Pancreas (tissue), 10 donors: ENCODE measurements around the gene OR52B6. TPM values are rescaled to one million over a fixed set of nuclear protein-coding genes. Genes with fewer than 3 reads are reported as not detected.

Experiments
- ATAC-seq, 4 donors: fragments of 200-7000 bp; cut with Tn5 transposase; one replicate each; pipeline versions ENCODE4 v1.8.0 to v1.9.1; 2020; ENCODE audit warnings: mild to moderate bottlenecking in 4 of 4, moderate library complexity in 4 of 4
- DNase-seq, 6 donors: peaks; one replicate each; pipeline ENCODE4 v3.0.0-alpha.2; 2020
- FAIRE-seq: peaks from 2 replicates; lab custom pipeline; 2012; peaks lifted over from hg19 to GRCh38; lab: Jason Lieb, UNC
- H3K27ac ChIP-seq, 4 donors: fragments of 200-600 bp; sonication (generic); 1 replicate in 3 of 4; 2 replicates in 1 of 4; pipeline versions ENCODE4 v1.5.0 to v1.8.0; 2020
- H3K27me3 ChIP-seq, 4 donors: fragments of 200-600 bp; one replicate each; pipeline ENCODE4 v1.8.0; 2021
- H3K36me3 ChIP-seq, 3 donors: fragments of 200-600 bp; sonication (generic) in 1 of 3; one replicate each; pipeline versions ENCODE4 v1.5.0 to v1.8.0; 2020 to 2021
- H3K4me1 ChIP-seq, 3 donors: fragments of 200-600 bp; one replicate each; pipeline ENCODE4 v1.8.0; 2021
- H3K4me3 ChIP-seq, 4 donors: fragments of 200-600 bp; sonication (generic) in 2 of 4; one replicate each; pipeline versions ENCODE4 v1.5.0 to v1.8.0; 2020 to 2021
- H3K9me3 ChIP-seq, 4 donors: fragments of 200-600 bp; one replicate each; pipeline ENCODE4 v1.8.0; 2021
- whole genome bisulfite sequencing, 2 donors: extraction: QIAGEN DNeasy Blood & Tissue Kit; methylation state at CpG; one replicate each; pipeline ENCODE4 v1.1.7; 2013; 5-methylcytosine and 5-hydroxymethylcytosine counted together
- intact Hi-C, 3 donors: fragments of 100-400 bp; cut with DNase I; formaldehyde crosslinking; loops; one replicate each; pipeline versions ENCODE4 v1.11.1 to v1.14.2; 2022
- polyA plus RNA-seq, 2 donors: library from polyadenylated mRNA; stranded (reverse); fragments of 200-250 nt; gene quantifications; one replicate each; pipeline ENCODE4 v1.2.3, GENCODE V29; 2013
- total RNA-seq, 6 donors: library from RNA; stranded (reverse); fragmentation: NEBNext Ultra II Directional in 4 of 6; extraction: Animal tissue kit (Norgen Biotek cat#: 25700) in 4 of 6; gene quantifications; one replicate each; pipeline versions ENCODE4 v1.2.1 to v1.2.4, GENCODE V29; 2021 to 2023
- TF ChIP-seq, protein P1 (sequence below), 4 donors: fragments of 200-600 bp; sonication (generic) in 3 of 4; IDR thresholded peaks; one replicate each; pipeline versions ENCODE4 v1.5.0 to v1.8.0; 2021; ENCODE audit warnings: antibody characterized with exemption in 4 of 4
- donor health status: healthy with polysubstance abuse.
- donor health status: DM: no; HTN: no; CAD: no; lungs with moderate emphysema.
- donor health status: DM: no; HTN: no; CAD: no.
- donor health status: control.
- donor health status: control.
- donor health status: Bipolar disorder and iron deficiency.
- donor health status: DM: yes; HTN: yes; CAD: no.
- donor health status: DM: no; HTN: no; CAD: no.
- donor health status: DM: no; HTN: no; CAD: no.
- donor health status: DM: yes; HTN: yes; CAD: no.

Gene OR52B6
- total and polyA plus RNA-seq, 8 donors, result not detected

DNA sequence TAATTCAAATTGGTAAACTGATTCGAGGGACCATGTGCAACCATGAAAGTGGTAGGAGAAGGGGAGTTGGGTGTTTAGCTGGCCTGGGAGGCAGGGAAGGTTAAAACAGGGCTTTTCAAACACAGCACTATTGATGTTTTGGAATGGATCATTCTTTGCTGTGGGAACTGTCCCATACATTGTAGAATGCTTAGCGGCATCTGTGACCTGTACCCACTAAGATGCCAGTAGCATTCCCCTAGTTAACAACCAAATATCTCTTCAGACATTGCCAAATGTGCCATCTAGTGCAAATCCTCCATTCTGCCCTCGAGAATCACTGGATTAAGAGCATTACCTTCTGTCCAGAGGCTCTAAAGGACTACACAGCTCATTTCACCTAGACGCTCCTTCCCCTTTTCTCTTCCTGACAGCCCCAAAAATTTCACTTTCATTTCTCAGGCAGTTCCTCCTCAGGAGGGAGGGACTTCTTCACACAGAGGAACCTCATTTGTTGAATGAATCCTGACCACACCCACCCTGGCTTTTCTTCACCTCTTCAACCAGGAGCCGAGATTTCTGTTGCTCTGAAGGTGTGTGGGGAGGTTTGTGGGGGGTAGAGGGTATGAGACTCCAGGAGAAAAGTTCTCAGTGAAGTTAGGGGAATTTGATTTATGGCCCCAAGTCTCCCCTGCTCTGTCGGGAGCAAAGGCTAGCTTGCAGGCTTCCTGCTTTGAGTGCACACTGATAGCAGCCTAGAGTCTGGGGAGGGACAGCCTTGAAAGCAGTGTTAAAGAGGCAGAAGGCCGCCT, 44.0 kb downstream of the OR52B6 start, which contains the start of gene TRIM34:
Gene TRIM34, plus strand, starts transcription at position 513 of the 791 bp plus-strand sequence. CDS start 7,331 bp downstream, outside the sequence.
- peak; percentile 87 for FAIRE-seq

DNA sequence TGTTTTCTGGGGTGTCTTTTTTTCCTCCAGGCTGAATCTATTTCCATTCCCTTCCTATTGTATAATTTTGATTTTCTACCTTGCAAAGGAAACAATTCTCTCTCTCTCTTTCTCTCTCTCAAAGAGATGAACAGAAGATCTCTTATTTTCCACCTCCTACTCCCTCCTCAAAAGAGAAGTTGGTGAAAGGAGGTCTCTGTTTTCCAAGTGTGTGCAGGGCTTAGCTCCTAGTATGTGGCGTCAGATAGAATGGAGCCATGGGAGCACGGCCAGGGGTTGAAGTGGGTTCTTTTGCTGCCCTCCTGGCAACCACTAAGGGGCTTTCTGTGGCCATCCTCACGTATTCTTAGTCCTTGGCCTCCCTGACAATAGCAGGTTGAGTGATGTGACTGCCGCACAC, 44.6 kb downstream of the OR52B6 start:
- FAIRE-seq (no peak), ATAC-seq (peak in 1 of 4 donors; percentile 4), DNase-seq (no peak)
- H3K27ac ChIP-seq, result peak overlapping the region; percentile 8 to 70 (median 42)
- H3K27me3 ChIP-seq, result no peaks in the 10 kb centered on the region
- peaks cover 0 to 31% (median 0%) of the 10 kb centered on the region in 3 donors for H3K4me1 ChIP-seq
- H3K9me3 ChIP-seq, result no peaks in the 10 kb centered on the region
- H3K36me3 ChIP-seq, result no peaks in the 10 kb centered on the region
- TF ChIP-seq, protein P1, sequence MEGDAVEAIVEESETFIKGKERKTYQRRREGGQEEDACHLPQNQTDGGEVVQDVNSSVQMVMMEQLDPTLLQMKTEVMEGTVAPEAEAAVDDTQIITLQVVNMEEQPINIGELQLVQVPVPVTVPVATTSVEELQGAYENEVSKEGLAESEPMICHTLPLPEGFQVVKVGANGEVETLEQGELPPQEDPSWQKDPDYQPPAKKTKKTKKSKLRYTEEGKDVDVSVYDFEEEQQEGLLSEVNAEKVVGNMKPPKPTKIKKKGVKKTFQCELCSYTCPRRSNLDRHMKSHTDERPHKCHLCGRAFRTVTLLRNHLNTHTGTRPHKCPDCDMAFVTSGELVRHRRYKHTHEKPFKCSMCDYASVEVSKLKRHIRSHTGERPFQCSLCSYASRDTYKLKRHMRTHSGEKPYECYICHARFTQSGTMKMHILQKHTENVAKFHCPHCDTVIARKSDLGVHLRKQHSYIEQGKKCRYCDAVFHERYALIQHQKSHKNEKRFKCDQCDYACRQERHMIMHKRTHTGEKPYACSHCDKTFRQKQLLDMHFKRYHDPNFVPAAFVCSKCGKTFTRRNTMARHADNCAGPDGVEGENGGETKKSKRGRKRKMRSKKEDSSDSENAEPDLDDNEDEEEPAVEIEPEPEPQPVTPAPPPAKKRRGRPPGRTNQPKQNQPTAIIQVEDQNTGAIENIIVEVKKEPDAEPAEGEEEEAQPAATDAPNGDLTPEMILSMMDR (IDR thresholded peaks at IDR 0.05), result no peak
- peak overlapping the region; percentile 35 to 64 (median 42) for H3K4me3 ChIP-seq
- intact Hi-C loops, result no loop called here
- WGBS, 2 donors, result 9 to 18% methylated on average over 4 of the region's 4 CpGs

More for the DNA sequence above, 44.0 kb downstream of the OR52B6 start, which contains the start of gene TRIM34:
- intact Hi-C loops, result no loop called here
- H3K9me3 ChIP-seq, result no peaks in the 10 kb centered on the region
- peaks cover 0 to 31% (median 0%) of the 10 kb centered on the region in 3 donors for H3K4me1 ChIP-seq
- peak within 1 kb of the TSS; percentile 8 to 70 (median 42) for H3K27ac ChIP-seq
- WGBS, 2 donors, result 11 to 15% methylated on average over 7 of the region's 7 CpGs
- H3K4me3 ChIP-seq, result peak within 1 kb of the TSS; percentile 35 to 64 (median 42)
- DNase-seq, result peak in 4 of 6 donors; percentile 25 to 67 (median 48)
- peak; percentile 92 to 96 (median 95) for ATAC-seq
- TF ChIP-seq, protein P1 (IDR thresholded peaks at IDR 0.05), result no peak
- no peaks in the 10 kb centered on the region for H3K36me3 ChIP-seq
- no peaks in the 10 kb centered on the region for H3K27me3 ChIP-seq

DNA sequence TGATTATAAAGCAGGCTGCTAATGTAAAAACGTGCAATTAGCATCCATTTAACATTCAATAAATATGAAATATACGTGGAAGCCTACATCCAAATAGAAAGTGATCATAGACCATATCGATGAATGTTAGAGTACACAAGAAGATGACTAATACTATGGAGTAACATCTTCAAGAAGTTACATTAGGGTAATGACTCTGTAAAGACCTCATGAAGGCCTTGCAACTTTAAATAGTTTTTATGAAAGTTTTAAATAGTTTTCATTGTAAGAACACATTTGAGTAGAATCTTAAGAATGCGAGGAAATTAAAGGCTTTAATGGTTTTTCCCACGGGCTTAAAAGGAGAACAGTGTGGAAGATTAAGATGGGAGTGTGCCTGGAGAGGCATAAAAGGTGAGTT, 45.5 kb downstream of the OR52B6 start:
- Histone ChIP-seq H3K4me1 (peaks cover 0 to 24% (median 0%) of the 10 kb centered on the region in 3 donors), H3K4me3 (no peak overlapping the region), H3K27me3 (no peaks in the 10 kb centered on the region), H3K27ac (no peak overlapping the region), H3K9me3 (no peaks in the 10 kb centered on the region), H3K36me3 (no peaks in the 10 kb centered on the region)
- DNase-seq (no peak), ATAC-seq (no peak), FAIRE-seq (no peak)
- TF ChIP-seq, protein P1 (IDR thresholded peaks at IDR 0.05), result no peak
- intact Hi-C loops, result no loop called here
- WGBS, 2 donors, result 69 to 72% methylated on average over 5 of the region's 5 CpGs

DNA sequence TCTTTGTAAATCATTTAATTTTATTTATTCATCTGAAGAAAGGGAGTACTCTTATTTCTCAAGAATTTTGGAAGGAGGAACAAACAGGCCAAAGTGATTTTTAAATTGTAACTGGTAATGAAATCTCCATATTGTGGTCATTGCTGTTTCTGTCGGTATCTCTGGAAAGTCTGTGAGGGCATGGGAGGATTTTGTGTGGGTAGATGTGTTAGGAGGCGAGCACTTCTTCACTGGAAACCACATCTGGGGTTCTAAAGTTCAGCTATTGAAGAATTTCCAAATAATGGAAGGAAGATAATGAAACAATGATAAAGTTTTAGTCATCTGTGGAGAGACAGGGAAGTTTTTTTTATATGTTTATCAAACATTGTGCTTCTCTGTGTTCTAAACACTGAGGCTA, 50.7 kb downstream of the OR52B6 start:
- no peak for ATAC-seq
- TF ChIP-seq, protein P1 (IDR thresholded peaks at IDR 0.05), result no peak
- Histone ChIP-seq H3K4me1 (no peaks in the 10 kb centered on the region), H3K36me3 (peaks cover 0 to 8% (median 0%) of the 10 kb centered on the region in 3 donors), H3K9me3 (no peaks in the 10 kb centered on the region), H3K27ac (no peak overlapping the region), H3K27me3 (no peaks in the 10 kb centered on the region), H3K4me3 (no peak overlapping the region)
- no peak for FAIRE-seq
- intact Hi-C loops, result no loop called here
- WGBS, 2 donors, result 92 to 94% methylated on average over 2 of the region's 2 CpGs
- no peak for DNase-seq

Other genes with a start within 250 kb of the OR52B6 start
- under 1 TPM in 3 of 6 donors, not detected in 3; 0.14 to 0.24 (median 0.19) TPM for gene OR51B5, start 237.4 kb upstream of the OR52B6 start, total RNA-seq
- under 1 TPM in 1 of 2 donors, not detected in 1; 0.05 TPM for gene OR51B5, start 237.4 kb upstream of the OR52B6 start, polyA plus RNA-seq
- gene OR51B6, start 229.4 kb upstream of the OR52B6 start, total RNA-seq, result not detected
- not detected for gene OR51B6, start 229.4 kb upstream of the OR52B6 start, polyA plus RNA-seq
- gene OR51M1, start 197.1 kb upstream of the OR52B6 start, total RNA-seq, result not detected
- not detected for gene OR51M1, start 197.1 kb upstream of the OR52B6 start, polyA plus RNA-seq
- not detected for gene OR51Q1, start 158.8 kb upstream of the OR52B6 start, total RNA-seq
- gene OR51Q1, start 158.8 kb upstream of the OR52B6 start, polyA plus RNA-seq, result not detected
- under 1 TPM in 1 of 6 donors, not detected in 5; 0.28 TPM for gene OR51I1, start 139.4 kb upstream of the OR52B6 start, total RNA-seq
- gene OR51I1, start 139.4 kb upstream of the OR52B6 start, polyA plus RNA-seq, result not detected
- gene OR51I2, start 131.6 kb upstream of the OR52B6 start, total RNA-seq, result not detected
- gene OR51I2, start 131.6 kb upstream of the OR52B6 start, polyA plus RNA-seq, result not detected
- gene OR52D1, start 92.2 kb upstream of the OR52B6 start, total RNA-seq, result not detected
- gene OR52D1, start 92.2 kb upstream of the OR52B6 start, polyA plus RNA-seq, result not detected
- under 1 TPM in 3 of 6 donors, not detected in 3; 0.18 to 0.31 (median 0.22) TPM for gene UBQLN3, start 70.9 kb upstream of the OR52B6 start, total RNA-seq
- gene UBQLN3, start 70.9 kb upstream of the OR52B6 start, polyA plus RNA-seq, result not detected
- gene UBQLNL, start 64.2 kb upstream of the OR52B6 start, total RNA-seq, result under 1 TPM; 0.09 to 0.53 (median 0.23) TPM
- 1 to 10 TPM in 1 of 2 donors, under 1 TPM in 1; 0.53 to 1.0 TPM for gene UBQLNL, start 64.2 kb upstream of the OR52B6 start, polyA plus RNA-seq
- gene OR52H1, start 32.3 kb upstream of the OR52B6 start, total RNA-seq, result under 1 TPM in 4 of 6 donors, not detected in 2; 0.17 to 0.31 (median 0.25) TPM
- not detected for gene OR52H1, start 32.3 kb upstream of the OR52B6 start, polyA plus RNA-seq
- 1 to 10 TPM in 4 of 6 donors, under 1 TPM in 2; 0.76 to 1.7 (median 1.4) TPM for gene TRIM6, start 15.8 kb downstream of the OR52B6 start, total RNA-seq
- gene TRIM6, start 15.8 kb downstream of the OR52B6 start, polyA plus RNA-seq, result 1 to 10 TPM; 1.1 to 1.7 TPM
- gene TRIM34, start 44.1 kb downstream of the OR52B6 start, total RNA-seq, result 1 to 10 TPM in 4 of 6 donors, under 1 TPM in 2; 0.54 to 5.6 (median 1.6) TPM
- gene TRIM34, start 44.1 kb downstream of the OR52B6 start, polyA plus RNA-seq, result 1 to 10 TPM; 1.6 to 3.2 TPM
- gene TRIM5, start 104.2 kb downstream of the OR52B6 start, total RNA-seq, result 10 to 100 TPM; 16.1 to 23.8 (median 18.8) TPM
- gene TRIM5, start 104.2 kb downstream of the OR52B6 start, polyA plus RNA-seq, result 1 to 10 TPM; 6.4 to 9.8 TPM
- 10 to 100 TPM in 4 of 6 donors, 1 to 10 TPM in 2; 4.1 to 24.7 (median 11.6) TPM for gene TRIM22, start 108.9 kb downstream of the OR52B6 start, total RNA-seq
- 1 to 10 TPM; 9.1 to 9.5 TPM for gene TRIM22, start 108.9 kb downstream of the OR52B6 start, polyA plus RNA-seq
- not detected for gene OR56B1, start 155.6 kb downstream of the OR52B6 start, total RNA-seq
- gene OR56B1, start 155.6 kb downstream of the OR52B6 start, polyA plus RNA-seq, result not detected
- not detected for gene OR52N4, start 173.4 kb downstream of the OR52B6 start, total RNA-seq
- under 1 TPM in 1 of 2 donors, not detected in 1; 0.07 TPM for gene OR52N4, start 173.4 kb downstream of the OR52B6 start, polyA plus RNA-seq
- gene OR52N5, start 202.5 kb downstream of the OR52B6 start, total RNA-seq, result under 1 TPM in 1 of 6 donors, not detected in 5; 0.12 TPM
- not detected for gene OR52N5, start 202.5 kb downstream of the OR52B6 start, polyA plus RNA-seq
- under 1 TPM in 1 of 6 donors, not detected in 5; 0.09 TPM for gene OR52N1, start 210.4 kb downstream of the OR52B6 start, total RNA-seq
- not detected for gene OR52N1, start 210.4 kb downstream of the OR52B6 start, polyA plus RNA-seq
- gene OR52N2, start 228.0 kb downstream of the OR52B6 start, total RNA-seq, result under 1 TPM in 2 of 6 donors, not detected in 4; 0.19 to 0.31 TPM
- not detected for gene OR52N2, start 228.0 kb downstream of the OR52B6 start, polyA plus RNA-seq